H1 (cell line): ENCODE data around the gene C6orf62. TPM values are rescaled to one million over a fixed set of nuclear protein-coding genes. Genes with fewer than 3 reads are reported as not detected.

Experiments
- CTCF ChIA-PET: fragments of 300-600 bp; sonication (Branson Sonifier 250); formaldehyde crosslinking; loops from one replicate; lab custom pipeline; 2021; ENCODE audit not compliant: partially characterized antibody; lab: Charles Lee
- POLR2A ChIA-PET: fragments of 300-600 bp; sonication (Branson Sonifier 250); formaldehyde crosslinking; loops from one replicate; lab custom pipeline; 2021; ENCODE audit warnings: inconsistent platforms; ENCODE audit not compliant: partially characterized antibody; lab: Charles Lee
- DNase-seq, 2 experiments: peaks; one replicate each; pipeline versions ENCODE4 v3.0.0 to v3.0.0-alpha.2; 2010 to 2022; ENCODE audit warnings: low spot score in 2 of 2, low read depth in 1 of 2, mixed read lengths in 1 of 2
- FAIRE-seq: peaks from 2 replicates; lab custom pipeline; 2011; peaks lifted over from hg19 to GRCh38; lab: Jason Lieb, UNC
- H2AFZ ChIP-seq: 2 replicates; pipeline ENCODE4 v1.8.1; 2012; ENCODE audit warnings: low read length, inconsistent platforms
- H2AK5ac ChIP-seq: 2 replicates; pipeline ENCODE4 v1.6.1; 2013; ENCODE audit warnings: low read depth, low read length
- H2BK120ac ChIP-seq: replicated peaks from 2 replicates; pipeline ENCODE3; 2013; ENCODE audit warnings: low read depth, low read length, inconsistent platforms
- H2BK12ac ChIP-seq: 2 replicates; pipeline ENCODE4 v1.6.1; 2013; ENCODE audit warnings: low read depth, low read length
- H2BK15ac ChIP-seq: 2 replicates; pipeline ENCODE4 v1.6.1; 2013; ENCODE audit warnings: low read length
- H2BK20ac ChIP-seq: 2 replicates; pipeline ENCODE4 v1.6.1; 2013; ENCODE audit warnings: low read length
- H2BK5ac ChIP-seq: 2 replicates; pipeline ENCODE4 v1.6.1; 2013; ENCODE audit warnings: low read depth, low read length
- H3K14ac ChIP-seq: 2 replicates; pipeline ENCODE4 v1.6.1; 2013; ENCODE audit warnings: inconsistent platforms; ENCODE audit not compliant: insufficient read length
- H3K18ac ChIP-seq: 2 replicates; pipeline ENCODE4 v1.6.1; 2013; ENCODE audit warnings: low read length; ENCODE audit errors: extremely low read depth
- H3K23ac ChIP-seq: 2 replicates; pipeline ENCODE4 v1.6.1; 2013; ENCODE audit warnings: inconsistent platforms; ENCODE audit not compliant: insufficient read length
- H3K23me2 ChIP-seq: 2 replicates; pipeline ENCODE4 v1.6.1; 2013; ENCODE audit warnings: low read depth, low read length
- H3K27ac ChIP-seq: 2 replicates; pipeline ENCODE4 v1.6.1; 2011; ENCODE audit warnings: low read depth, low read length, inconsistent platforms
- H3K27me3 ChIP-seq, 4 experiments: replicated peaks in 1 of 4; 1 replicate in 1 of 4; 2 replicates in 3 of 4; pipeline versions ENCODE4 v1.6.1 to v1.8.1; 2011 to 2013; ENCODE audit warnings: low read length in 3 of 4, mild to moderate bottlenecking in 3 of 4, inconsistent platforms in 2 of 4, mixed read lengths in 2 of 4, moderate library complexity in 1 of 4; ENCODE audit not compliant: control insufficient read depth in 3 of 4, insufficient read depth in 3 of 4; ENCODE audit errors: extremely low read depth in 1 of 4
- H3K36me3 ChIP-seq, 4 experiments: 2 replicates each; pipeline versions ENCODE4 v1.6.1 to v1.8.1; 2011 to 2013; ENCODE audit warnings: mild to moderate bottlenecking in 4 of 4, low read length in 3 of 4, moderate library complexity in 2 of 4, control low read depth in 1 of 4, inconsistent platforms in 1 of 4; ENCODE audit not compliant: insufficient read depth in 4 of 4, control insufficient read depth in 2 of 4
- H3K4ac ChIP-seq: replicated peaks from 2 replicates; pipeline ENCODE3; 2013; ENCODE audit warnings: low read length, low read depth, mixed read lengths, inconsistent platforms; ENCODE audit not compliant: insufficient read length
- H3K4me1 ChIP-seq, 4 experiments: replicated peaks in 1 of 4; 1 replicate in 1 of 4; 2 replicates in 3 of 4; pipeline versions ENCODE4 v1.6.1 to v1.8.1; 2011 to 2013; ENCODE audit warnings: low read length in 3 of 4, inconsistent platforms in 2 of 4, mixed read lengths in 1 of 4; ENCODE audit not compliant: insufficient read depth in 4 of 4, control insufficient read depth in 3 of 4
- H3K4me2 ChIP-seq, 2 experiments: 2 replicates each; pipeline versions ENCODE4 v1.6.1 to v1.8.1; 2011 to 2013; ENCODE audit warnings: low read depth in 2 of 2, low read length in 2 of 2, control low read depth in 1 of 2, inconsistent platforms in 1 of 2, mild to moderate bottlenecking in 1 of 2; ENCODE audit not compliant: insufficient read depth in 1 of 2
- H3K4me3 ChIP-seq, 4 experiments: fragments of 200-600, 300-600 bp in 1 of 4; sonication (generic), shearing (Covaris generic), sonication (Bioruptor Twin) in 1 of 4; 2 replicates each; pipeline versions ENCODE4 v1.5.1 to v1.8.1; 2011 to 2016; ENCODE audit warnings: low read length in 4 of 4, low read depth in 3 of 4, control low read depth in 2 of 4, inconsistent platforms in 2 of 4, mild to moderate bottlenecking in 2 of 4, mixed read lengths in 1 of 4, moderate library complexity in 1 of 4; ENCODE audit not compliant: insufficient read depth in 2 of 4; ENCODE audit errors: extremely low read depth in 1 of 4
- H3K56ac ChIP-seq: replicated peaks from 2 replicates; pipeline ENCODE3; 2013; ENCODE audit warnings: low read depth, mild to moderate bottlenecking, mixed read lengths, low read length, inconsistent platforms; ENCODE audit not compliant: insufficient read length
- H3K79me1 ChIP-seq: 2 replicates; pipeline ENCODE4 v1.6.1; 2013; ENCODE audit warnings: low read depth, low read length, control low read depth
- H3K79me2 ChIP-seq, 2 experiments: 2 replicates each; pipeline versions ENCODE4 v1.6.1 to v1.8.1; 2012 to 2013; ENCODE audit warnings: low read length in 2 of 2, mild to moderate bottlenecking in 2 of 2, inconsistent platforms in 1 of 2; ENCODE audit not compliant: insufficient read depth in 2 of 2, control insufficient read depth in 1 of 2
- H3K9ac ChIP-seq, 4 experiments: replicated peaks in 1 of 4; 1 replicate in 1 of 4; 2 replicates in 3 of 4; pipeline versions ENCODE4 v1.6.1 to v1.8.1; 2011 to 2013; ENCODE audit warnings: low read depth in 3 of 4, low read length in 3 of 4, control low read depth in 2 of 4, mild to moderate bottlenecking in 2 of 4, moderate library complexity in 2 of 4, inconsistent platforms in 1 of 4; ENCODE audit errors: extremely low read depth in 1 of 4
- H3K9me3 ChIP-seq, 2 experiments: 2 replicates each; pipeline versions ENCODE4 v1.6.1 to v1.8.1; 2012 to 2013; ENCODE audit warnings: mild to moderate bottlenecking in 2 of 2, moderate library complexity in 2 of 2, control low read depth in 1 of 2, inconsistent platforms in 1 of 2, low read depth in 1 of 2, low read length in 1 of 2, mixed read lengths in 1 of 2; ENCODE audit not compliant: insufficient read depth in 2 of 2
- H4K20me1 ChIP-seq, 2 experiments: replicated peaks in 1 of 2; 2 replicates each; pipeline versions ENCODE3 to v1.8.1; 2011 to 2013; ENCODE audit warnings: inconsistent platforms in 2 of 2, low read length in 2 of 2, mild to moderate bottlenecking in 1 of 2; ENCODE audit not compliant: insufficient read depth in 2 of 2, control insufficient read depth in 1 of 2
- H4K5ac ChIP-seq: 2 replicates; pipeline ENCODE4 v1.6.1; 2013; ENCODE audit warnings: low read length, low read depth, mixed read lengths, inconsistent platforms; ENCODE audit not compliant: insufficient read length
- H4K8ac ChIP-seq: 2 replicates; pipeline ENCODE4 v1.8.0; 2013; ENCODE audit warnings: mild to moderate bottlenecking, moderate library complexity, low read length, inconsistent platforms; ENCODE audit not compliant: insufficient read depth; ENCODE audit errors: extremely low read depth
- H4K91ac ChIP-seq: replicated peaks from 2 replicates; pipeline ENCODE3; 2013; ENCODE audit warnings: low read length, mixed read lengths, inconsistent platforms; ENCODE audit not compliant: insufficient read length
- BRCA1 ChIP-seq: IDR thresholded peaks from 2 replicates; pipeline ENCODE4 v1.6.1; 2012; ENCODE audit warnings: low read depth, low read length, improper control_type of control experiment
- CBX5 ChIP-seq: fragments of 300-800, 300-1000 bp; sonication (generic); IDR thresholded peaks from 2 replicates; pipeline ENCODE4 v1.7.1; 2016; ENCODE audit warnings: antibody characterized with exemption, low read length, low read depth
- CHD1 ChIP-seq: IDR thresholded peaks from 2 replicates; pipeline ENCODE4 v1.6.1; 2012; ENCODE audit warnings: low read depth, low read length, improper control_type of control experiment
- CREB1 ChIP-seq: IDR thresholded peaks from 2 replicates; pipeline ENCODE4 v1.6.1; 2012; ENCODE audit warnings: inconsistent platforms
- RNF2 ChIP-seq: fragments of 200-900, 300-1000 bp; sonication (generic); IDR thresholded peaks from 2 replicates; pipeline ENCODE4 v1.7.1; 2016; ENCODE audit warnings: borderline replicate concordance, low read depth, mild to moderate bottlenecking, antibody characterized with exemption, low read length; ENCODE audit not compliant: poor library complexity, severe bottlenecking; ENCODE audit errors: missing control alignments
- SP2 ChIP-seq: IDR thresholded peaks from 2 replicates; pipeline ENCODE4 v1.6.1; 2012; ENCODE audit warnings: mild to moderate bottlenecking, low read length, inconsistent platforms
- WGBS, 2 experiments: shearing (Covaris generic) in 1 of 2; methylation state at CpG; one replicate each; pipeline versions ENCODE4 v1.1.6 to v1.1.7; 2013 to 2015; ENCODE audit warnings: low lambda C conversion rate in 2 of 2, mixed read lengths in 2 of 2, inconsistent platforms in 1 of 2, low coverage in 1 of 2, missing lambda C conversion rate in 1 of 2; ENCODE audit not compliant: insufficient replicate concordance in 2 of 2, insufficient coverage in 1 of 2, insufficient read length in 1 of 2; ENCODE audit errors: extremely low coverage in 1 of 2, missing lambda C conversion rate in 1 of 2; 5-methylcytosine and 5-hydroxymethylcytosine counted together
- polyA plus RNA-seq, 7 experiments: library from polyadenylated mRNA; depleted of rRNA in 3 of 7; stranded (reverse) in 5 of 7; unstranded in 2 of 7; fragments of >200 nt in 5 of 7; fragments of 200-250 nt in 2 of 7; gene quantifications; 1 replicate in 5 of 7; 2 replicates in 1 of 7; 4 replicates in 1 of 7; pipeline versions ENCODE4 v1.2.1 to v1.2.3, GENCODE V29; 2011 to 2013; ENCODE audit warnings: missing spikeins in 2 of 7, mixed read lengths in 2 of 7
- total RNA-seq: library from RNA; stranded (reverse); fragmentation: NEBNext Ultra II Directional; extraction: Animal tissue kit (Norgen Biotek cat#: 25700); gene quantifications from 2 replicates; pipeline ENCODE4 v1.2.1, GENCODE V29; 2021
- TF ChIP-seq, protein P1 (sequence below): IDR thresholded peaks from 2 replicates; pipeline ENCODE4 v1.6.1; 2011; ENCODE audit warnings: low read length, improper control_type of control experiment
- TF ChIP-seq, protein P2 (sequence below): IDR thresholded peaks from 2 replicates; pipeline ENCODE4 v1.6.1; 2011; ENCODE audit warnings: low read depth, mild to moderate bottlenecking, low read length; ENCODE audit not compliant: insufficient read depth

Gene C6orf62
- total and polyA plus RNA-seq, 2 of the 8 experiments (the other 6 are each of a cell fraction or from before 2014, with no cell fraction given), result 25.6 to 101 TPM

DNA sequence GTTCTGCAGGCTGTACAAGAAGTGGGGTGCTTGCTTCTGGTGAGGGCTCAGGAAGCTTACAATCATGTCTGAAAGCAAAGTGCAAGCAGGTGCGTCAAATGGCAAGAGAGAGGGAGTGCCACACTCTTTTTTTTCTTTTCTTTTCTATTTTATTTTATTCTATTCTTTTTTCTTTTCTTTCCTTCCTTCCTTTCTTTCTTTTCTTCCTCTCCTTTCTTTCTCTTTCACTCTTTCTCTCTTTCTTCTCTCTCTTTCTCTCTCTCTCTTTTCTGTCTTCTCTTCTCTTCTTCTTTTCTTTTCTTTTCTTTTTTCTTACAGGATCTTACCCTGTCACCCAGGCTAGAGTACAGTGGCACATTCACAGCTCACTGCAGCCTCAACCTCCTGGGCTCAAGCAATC, 32.5 kb downstream of the C6orf62 start:
- CTCF ChIA-PET, result interaction anchor here (0.7 to 1.1 kb wide), 5 partner anchors 40 to 332 kb away, joined by 3 to 4 read pairs (median 3); partner anchors contain the start of gene KIAA0319
- H2BK12ac ChIP-seq, result no peak overlapping the region
- H2BK20ac ChIP-seq, result no peak overlapping the region
- H2BK5ac ChIP-seq, result no peak overlapping the region
- H3K4me2 ChIP-seq, result no peak overlapping the region
- no peaks in the 10 kb centered on the region for H3K9me3 ChIP-seq
- no peak overlapping the region for H2AFZ ChIP-seq
- H3K9ac ChIP-seq, result no peak overlapping the region
- no peak overlapping the region for H2BK15ac ChIP-seq
- no peaks in the 10 kb centered on the region for H3K23me2 ChIP-seq
- H2BK120ac ChIP-seq, result no peak overlapping the region
- no peaks in the 10 kb centered on the region for H4K20me1 ChIP-seq
- H4K5ac ChIP-seq, result no peak overlapping the region
- no peak for FAIRE-seq
- peaks cover 3 to 12% (median 8%) of the 10 kb centered on the region in 4 experiments; a peak in 6 of 7 replicates for H3K4me1 ChIP-seq
- H3K27ac ChIP-seq, result no peak overlapping the region
- no peak overlapping the region for H3K18ac ChIP-seq
- H3K4ac ChIP-seq, result no peak overlapping the region
- H2AK5ac ChIP-seq, result no peak overlapping the region
- TF ChIP-seq, protein P1, sequence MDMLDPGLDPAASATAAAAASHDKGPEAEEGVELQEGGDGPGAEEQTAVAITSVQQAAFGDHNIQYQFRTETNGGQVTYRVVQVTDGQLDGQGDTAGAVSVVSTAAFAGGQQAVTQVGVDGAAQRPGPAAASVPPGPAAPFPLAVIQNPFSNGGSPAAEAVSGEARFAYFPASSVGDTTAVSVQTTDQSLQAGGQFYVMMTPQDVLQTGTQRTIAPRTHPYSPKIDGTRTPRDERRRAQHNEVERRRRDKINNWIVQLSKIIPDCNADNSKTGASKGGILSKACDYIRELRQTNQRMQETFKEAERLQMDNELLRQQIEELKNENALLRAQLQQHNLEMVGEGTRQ, result no peak
- no peak for TF ChIP-seq BRCA1
- TF ChIP-seq SP2, result no peak
- TF ChIP-seq CBX5, result no peak
- no peak for TF ChIP-seq RNF2
- TF ChIP-seq CREB1, result no peak
- TF ChIP-seq, protein P2, sequence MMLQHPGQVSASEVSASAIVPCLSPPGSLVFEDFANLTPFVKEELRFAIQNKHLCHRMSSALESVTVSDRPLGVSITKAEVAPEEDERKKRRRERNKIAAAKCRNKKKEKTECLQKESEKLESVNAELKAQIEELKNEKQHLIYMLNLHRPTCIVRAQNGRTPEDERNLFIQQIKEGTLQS, result no peak
- no peak for TF ChIP-seq CHD1
- H3K56ac ChIP-seq, result no peak overlapping the region
- no peaks in the 10 kb centered on the region for H3K79me1 ChIP-seq
- H3K36me3 ChIP-seq, result peaks cover 0 to 3% (median 0%) of the 10 kb centered on the region in 4 experiments; a peak in 1 of 8 replicates
- H3K14ac ChIP-seq, result no peak overlapping the region
- H3K79me2 ChIP-seq, result 0 out of 4 replicates have a peak, but pooled peaks cover 0 to 4% of the 10 kb centered on the region in 2 experiments
- DNase-seq, result no peak
- no peak overlapping the region for H4K91ac ChIP-seq
- H3K23ac ChIP-seq, result no peak overlapping the region
- H3K4me3 ChIP-seq, result no peak overlapping the region
- POLR2A ChIA-PET, result no interaction called here
- H4K8ac ChIP-seq, result no peak overlapping the region
- H3K27me3 ChIP-seq, result peaks cover 0 to 5% (median 0%) of the 10 kb centered on the region in 4 experiments; a peak in 1 of 7 replicates
- WGBS, 2 experiments, result 100% methylated on average over 1 of the region's 1 CpG; no CpG with 5 or more reads in 1 of the 2 experiments
